HG03108 (cell line): ENCODE results near the gene AXIN1.

Source experiments
- ATAC-seq: cut with Tn5 transposase; IDR thresholded peaks from one replicate; pipeline ENCODE4 v1.9.1; 2021; ENCODE audit warnings: moderate library complexity; ENCODE audit not compliant: unreplicated experiment

The AXIN1 gene

DNA sequence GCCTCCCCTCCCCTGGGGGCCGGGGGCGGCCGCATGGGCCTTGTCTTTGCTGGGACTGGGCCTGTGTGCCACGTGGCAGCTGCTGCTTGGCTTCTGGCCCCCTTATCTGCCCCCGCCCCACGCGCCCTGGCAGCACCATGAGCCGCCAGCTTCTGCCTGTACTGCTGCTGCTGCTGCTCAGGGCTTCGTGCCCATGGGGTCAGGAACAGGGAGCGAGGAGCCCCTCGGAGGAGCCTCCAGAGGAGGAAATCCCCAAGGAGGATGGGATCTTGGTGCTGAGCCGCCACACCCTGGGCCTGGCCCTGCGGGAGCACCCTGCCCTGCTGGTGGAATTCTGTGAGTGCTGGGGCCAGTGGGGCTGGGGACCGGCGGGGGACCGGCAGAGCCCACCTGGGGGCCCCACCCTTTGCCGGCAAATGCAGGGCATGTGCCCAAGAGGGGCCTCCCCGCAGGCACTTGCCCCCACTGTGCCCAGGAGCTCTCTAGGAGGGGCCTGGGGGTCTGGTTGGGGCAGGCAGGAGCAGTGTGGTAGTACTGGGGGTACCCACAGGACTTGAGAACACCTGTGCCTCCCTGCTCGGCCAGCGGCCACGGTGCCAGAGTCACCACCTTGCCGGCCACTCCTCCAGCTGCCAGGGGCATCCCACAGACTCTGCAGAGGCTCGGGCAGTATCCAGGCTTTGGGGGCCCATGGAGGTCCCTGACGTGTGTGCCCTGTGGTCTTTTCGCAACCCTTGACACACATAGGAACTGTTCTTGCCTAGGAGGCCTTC is 69.3 kb downstream of the AXIN1 start, which contains the start of gene PDIA2:
TSS of gene PDIA2 (plus strand) at position 132 of the 773 bp plus-strand sequence. CDS start at position 138, 6 bp downstream.
- ATAC-seq: no peak

DNA sequence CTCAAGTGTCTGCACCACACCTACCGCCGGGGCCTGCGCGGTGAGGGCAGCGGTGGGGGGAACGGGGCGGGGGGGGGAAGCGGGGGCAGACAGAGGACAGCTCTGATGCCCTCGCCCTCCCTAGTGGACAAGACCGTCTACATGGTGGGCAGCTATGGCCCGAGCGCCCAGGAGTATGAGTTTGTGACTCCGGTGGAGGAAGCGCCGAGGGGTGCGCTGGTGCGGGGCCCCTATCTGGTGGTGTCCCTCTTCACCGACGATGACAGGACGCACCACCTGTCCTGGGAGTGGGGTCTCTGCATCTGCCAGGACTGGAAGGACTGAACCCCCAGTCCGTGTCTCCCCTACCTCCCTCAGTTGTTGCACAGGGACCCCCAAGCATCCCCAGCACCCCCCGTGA is 70.0 kb downstream of the AXIN1 start:
- no peak for ATAC-seq

DNA sequence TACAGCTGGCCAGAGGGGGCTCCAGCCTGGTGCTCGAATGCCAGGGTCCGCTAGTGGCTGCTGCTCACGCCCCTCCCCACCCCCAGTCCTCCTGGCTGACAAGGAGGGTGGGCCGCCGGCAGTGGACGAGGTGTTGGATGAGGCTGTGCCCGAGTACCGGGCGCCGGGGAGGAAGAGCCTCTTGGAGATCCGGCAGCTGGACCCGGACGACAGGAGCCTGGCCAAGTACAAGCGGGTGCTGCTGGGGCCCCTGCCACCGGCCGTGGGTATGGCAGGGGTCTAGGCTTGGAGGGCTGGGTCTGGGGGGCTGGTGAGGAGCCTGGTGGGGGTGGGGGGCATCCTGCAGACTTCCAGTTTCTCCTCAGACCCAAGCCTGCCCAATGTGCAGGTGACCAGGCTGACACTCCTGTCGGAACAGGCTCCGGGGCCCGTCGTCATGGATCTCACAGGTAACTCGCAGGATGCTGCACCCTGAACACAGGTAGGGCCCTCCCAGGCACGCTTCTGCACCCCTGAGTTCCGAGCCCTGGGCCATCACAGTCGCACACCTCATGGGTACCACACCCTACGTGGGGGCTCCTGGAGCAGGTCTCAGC is 70.8 kb downstream of the AXIN1 start:
- ATAC-seq: no peak

DNA sequence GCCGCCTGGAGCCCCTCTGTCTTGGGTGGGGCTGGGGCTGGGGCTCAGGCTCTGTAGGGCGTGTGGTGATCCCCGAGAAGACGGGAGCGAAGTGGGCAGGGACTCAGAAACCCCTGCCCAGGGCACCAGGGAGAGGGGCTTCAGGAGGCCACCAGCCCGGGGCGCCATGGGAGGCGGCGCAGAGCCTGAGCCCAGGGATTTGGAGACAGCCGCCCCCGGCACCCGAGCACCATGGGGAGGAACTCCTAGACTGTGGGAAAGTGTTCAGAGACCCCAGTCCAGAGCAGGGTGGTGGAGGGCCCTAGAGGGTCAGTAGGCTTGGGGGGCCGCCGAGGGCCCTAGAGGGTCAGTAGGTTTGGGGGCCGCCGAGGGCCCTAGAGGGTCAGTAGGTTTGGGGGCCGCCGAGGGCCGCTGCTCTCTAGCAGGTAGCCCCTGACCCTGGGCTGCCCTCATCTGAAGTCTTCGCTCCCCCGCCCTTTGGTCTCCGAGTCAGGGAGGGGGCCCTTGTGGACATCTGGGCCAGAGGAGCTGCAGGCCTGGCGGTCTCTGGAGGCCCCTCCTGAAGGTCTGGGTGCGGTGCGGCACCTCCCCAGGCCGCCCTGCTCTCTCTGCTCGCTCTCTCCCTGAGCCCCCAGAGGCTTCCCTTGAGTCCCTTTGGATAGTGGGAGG is 71.4 kb downstream of the AXIN1 start:
- ATAC-seq: no peak

DNA sequence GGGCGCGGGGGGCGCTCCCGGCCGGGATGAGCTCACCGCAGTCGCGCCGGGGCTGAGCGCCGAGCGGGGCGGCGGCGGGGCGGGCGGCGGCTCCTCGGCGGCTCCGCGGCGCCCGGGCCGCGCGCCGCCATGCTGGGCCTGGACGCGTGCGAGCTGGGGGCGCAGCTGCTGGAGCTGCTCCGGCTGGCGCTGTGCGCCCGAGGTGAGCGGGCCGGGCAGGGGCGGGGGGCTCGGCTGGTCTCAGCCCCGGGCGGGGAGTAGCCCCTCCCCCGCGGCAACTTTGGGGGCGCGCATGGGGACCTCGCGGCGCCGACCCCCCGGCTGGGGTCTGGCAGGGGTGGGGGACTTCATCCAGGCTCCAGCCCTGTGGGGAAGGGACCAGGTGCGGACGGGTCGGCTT is 72.0 kb downstream of the AXIN1 start, which contains the start of gene ARHGDIG:
TSS of gene ARHGDIG (plus strand) at position 40 of the 400 bp plus-strand sequence. CDS start at position 130, 90 bp downstream.
- no peak for ATAC-seq

DNA sequence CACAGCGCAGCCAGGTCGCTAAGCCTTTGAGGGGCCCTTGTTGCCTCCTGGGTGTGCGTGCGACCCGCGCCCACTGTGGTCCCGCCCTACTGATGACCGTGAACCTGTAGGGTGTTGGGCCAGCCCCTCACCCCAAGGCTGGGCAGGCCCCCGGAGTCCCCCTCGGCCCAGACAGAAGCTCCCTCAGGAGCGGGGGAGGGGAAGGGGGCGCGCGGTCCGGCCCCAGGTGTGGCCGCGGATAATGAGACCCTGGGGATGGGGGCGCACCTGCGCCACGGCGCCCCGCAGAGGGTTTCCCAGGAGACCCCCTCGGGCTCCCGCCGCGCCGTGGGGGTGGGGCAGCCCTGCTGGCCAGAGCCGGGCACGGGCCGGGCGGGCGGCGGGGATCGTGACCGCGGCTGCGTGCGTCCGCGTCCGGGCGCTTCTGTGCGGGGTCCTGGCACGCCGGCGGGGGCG is 72.5 kb downstream of the AXIN1 start:
- no peak for ATAC-seq

DNA sequence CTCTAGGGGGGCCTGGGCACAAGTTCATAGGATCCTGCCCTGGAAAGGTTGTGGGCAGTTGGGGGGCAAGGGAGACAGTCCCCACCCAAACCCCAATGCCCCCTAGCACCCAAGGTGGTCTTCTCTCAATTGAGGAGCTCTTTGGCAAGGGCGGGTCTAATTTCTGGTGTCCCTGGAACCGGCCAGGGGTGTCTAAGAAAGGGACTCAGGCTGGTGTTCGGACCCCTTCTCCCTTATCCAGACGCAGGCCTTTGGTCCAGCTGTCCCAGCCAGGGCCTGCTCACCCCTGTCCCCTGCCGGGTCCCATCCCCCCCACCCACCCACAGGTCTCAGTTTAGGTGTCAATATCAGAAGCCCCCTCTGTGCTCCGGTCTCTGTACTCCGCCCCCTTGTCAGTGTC is 73.0 kb downstream of the AXIN1 start:
- ATAC-seq: no peak

DNA sequence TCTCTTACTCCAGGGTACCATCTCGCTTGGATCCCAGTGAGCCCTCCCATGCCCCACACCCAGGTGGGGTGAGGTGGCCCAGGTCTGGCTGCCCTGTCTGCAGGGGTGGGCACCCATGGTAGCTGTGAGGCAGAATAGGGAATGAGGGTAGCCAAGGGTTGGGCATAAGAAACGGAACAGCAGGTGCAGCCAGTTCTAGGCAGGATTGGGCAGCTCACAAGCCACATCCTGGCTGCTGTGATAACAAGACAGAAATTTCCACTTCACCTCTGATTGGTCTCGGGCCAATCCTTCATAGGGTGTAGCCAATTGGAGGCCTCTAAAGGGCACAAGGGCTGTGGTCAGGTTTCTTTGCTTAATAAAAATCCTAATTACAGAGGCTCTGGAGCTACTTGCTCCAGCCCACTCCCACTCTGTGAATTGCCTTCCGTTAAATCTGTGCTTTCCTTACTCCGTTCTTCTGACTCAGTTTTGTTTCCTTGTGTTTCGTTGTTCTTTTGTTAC is 73.6 kb downstream of the AXIN1 start:
- no peak for ATAC-seq

DNA sequence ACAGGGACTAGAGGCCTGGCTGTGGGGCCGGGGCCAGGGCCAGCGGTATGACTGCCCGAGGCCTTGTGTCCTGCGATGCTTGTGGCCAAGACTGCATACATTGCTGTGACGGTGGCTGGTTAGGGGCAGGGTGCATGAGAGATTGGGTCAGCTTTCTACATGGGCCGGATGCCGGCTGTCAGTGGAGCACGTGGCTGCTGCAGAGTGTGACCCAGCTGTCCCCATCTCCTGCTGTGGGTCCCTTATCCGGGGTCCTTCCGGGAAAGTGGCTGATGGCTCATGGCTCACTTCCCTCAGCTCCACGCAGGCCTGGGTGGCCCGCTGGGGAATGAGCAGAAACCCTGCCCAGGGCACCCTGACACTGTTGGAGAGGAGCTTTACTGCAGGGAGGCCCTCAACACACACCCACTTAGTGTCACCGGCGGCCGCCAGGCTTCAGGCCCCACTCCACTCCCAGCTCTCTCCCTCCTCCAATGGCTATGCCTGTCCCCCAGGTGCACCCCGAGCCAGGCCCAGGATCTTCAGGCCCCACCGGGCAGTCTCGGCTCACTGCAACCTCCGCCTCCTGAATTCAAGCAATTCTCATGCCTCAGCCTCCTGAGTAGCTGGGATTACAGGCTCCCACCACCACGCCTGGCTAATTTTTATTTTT is 76.0 kb downstream of the AXIN1 start:
- ATAC-seq: no peak

DNA sequence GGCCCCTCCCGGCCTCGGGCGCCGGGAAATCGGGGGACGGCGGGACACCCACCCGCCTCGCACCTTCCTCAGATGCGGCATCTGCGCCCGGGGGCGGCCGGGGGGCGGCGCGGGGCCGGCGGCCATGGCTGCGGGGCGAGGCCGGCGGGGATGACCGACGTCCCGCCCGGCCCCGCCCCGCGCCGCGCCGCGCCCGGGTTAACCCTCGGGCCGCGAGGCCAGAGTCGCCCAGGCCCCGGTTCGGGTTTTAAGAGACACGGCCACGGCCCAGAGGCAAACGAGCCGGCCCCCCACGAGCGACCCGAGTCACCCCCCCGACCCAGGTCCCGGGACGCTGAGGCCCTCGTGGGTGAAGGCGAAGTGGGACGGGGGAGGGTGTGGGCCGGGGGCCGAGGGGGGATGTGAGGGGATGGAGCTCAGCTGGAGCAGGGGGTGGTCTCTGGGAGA is 76.7 kb downstream of the AXIN1 start, which contains the start of gene RGS11:
TSS of gene RGS11 (minus strand) at position 159 of the 447 bp plus-strand sequence. CDS start at position 126, 33 bp downstream.
- no peak for ATAC-seq

DNA sequence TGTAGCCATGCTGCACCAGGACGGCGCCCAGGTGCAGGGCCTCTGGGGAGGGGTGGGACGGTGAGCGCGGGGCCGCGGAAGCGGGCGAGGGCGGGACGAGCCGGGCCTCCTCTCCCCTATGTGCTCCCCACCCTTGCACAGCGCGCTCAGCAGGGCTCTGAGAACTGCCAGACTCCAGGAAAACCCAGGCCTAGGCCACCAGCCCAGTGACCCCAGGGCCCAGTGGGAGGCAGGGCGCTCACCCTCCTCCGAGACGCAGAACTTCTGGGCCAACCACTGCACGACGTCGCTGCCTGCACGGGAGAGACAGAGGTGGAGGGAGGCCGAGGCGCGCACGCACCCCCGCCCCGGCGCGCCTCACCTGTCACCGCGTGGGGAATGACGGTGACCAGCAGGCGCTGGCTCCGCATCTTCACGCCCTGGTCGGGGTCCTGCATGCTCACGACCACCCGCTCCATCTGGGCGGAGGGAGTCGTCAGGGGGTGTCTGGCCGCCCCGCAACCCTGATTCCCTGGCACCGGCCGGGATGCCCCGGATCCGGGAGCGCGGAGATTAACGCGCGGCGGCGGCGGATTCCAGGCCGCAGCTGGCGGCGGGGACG is 77.4 kb downstream of the AXIN1 start:
- no peak for ATAC-seq

DNA sequence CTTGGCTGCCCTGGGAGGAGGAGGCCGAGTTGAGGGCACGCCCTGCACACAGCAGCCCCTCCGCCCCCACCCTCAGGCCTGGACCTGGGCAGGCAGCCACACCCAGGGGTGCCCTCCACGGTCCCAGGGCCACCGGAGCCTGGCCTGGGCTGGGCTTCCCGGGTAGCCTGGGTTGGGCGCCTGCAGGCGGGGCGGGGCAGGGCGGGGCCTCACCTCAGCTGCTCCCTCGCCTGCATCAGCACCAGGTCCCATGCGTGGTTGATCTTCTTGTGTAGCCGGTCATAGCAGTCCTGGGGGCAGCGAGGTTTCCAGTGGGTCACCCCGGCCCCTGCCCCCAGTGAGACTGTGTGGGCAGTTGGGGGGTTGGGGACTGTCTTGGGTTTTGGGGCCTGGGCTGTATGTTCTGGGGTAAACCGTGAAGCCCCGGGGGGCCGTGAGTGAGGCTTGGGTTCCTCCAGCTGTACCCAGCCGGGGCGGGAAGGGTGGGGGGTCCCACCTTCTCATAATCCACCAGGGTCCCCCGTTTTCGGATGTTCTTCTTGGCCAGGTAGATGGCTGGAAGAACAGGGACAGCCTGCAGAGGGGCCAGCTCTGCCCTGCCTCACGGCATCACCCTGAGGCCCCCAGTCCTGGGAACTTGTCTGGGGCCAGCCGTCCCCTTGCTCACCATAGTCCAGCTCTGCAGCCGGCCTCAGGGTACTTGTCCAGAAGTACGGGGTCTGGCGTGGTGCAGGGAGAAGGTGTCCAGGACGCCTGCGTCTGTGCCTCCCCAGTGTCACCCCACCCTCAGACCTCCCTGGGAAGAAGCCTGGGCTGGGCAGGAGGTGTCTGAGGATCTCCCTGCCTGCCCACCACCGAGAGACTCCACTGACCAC is 78.7 kb downstream of the AXIN1 start:
- no peak for ATAC-seq

DNA sequence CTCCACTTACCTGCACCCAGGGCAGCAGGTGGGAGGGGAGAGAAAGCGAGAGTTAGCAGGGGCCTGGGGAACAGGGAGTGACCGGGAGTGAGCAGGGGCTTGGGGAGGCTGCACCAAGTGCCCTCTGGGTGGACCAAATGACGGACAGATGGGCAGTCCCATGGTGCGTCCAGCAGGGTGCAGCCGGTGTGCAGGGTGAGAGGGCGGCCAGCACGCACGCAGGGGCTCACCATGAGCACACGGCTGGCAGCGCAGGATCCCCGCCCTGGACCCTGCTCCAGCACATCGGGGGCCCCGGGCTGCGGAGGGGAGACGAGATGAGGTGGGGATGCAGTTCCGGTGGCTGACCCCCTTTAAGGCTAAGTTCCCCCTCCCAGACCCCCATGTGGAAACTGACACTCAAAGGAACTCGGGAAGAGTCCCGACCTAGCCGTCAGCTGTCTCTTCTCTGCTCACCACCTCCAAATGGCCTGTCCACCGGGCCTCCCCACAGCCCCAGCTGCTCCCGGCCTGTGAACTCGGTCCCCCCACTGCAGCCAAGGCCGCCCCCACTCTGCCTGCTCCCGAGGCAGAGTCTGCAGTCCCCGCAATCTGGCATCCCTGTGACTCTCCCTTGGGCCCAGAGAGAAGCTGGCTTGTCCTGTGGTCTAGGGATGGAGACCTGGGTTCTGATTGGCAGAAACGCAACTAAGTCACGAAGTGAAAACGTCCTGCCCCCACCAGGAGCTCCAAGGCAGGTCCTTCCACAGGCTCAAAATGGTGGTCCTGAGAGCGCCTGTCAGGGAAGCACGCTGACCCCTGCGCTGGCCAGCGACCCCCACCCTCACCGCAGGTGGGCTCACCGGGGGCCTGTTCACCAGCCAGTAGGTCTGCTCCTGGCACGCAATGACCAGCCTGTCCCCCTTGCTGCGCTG is 79.6 kb downstream of the AXIN1 start:
- no peak for ATAC-seq

DNA sequence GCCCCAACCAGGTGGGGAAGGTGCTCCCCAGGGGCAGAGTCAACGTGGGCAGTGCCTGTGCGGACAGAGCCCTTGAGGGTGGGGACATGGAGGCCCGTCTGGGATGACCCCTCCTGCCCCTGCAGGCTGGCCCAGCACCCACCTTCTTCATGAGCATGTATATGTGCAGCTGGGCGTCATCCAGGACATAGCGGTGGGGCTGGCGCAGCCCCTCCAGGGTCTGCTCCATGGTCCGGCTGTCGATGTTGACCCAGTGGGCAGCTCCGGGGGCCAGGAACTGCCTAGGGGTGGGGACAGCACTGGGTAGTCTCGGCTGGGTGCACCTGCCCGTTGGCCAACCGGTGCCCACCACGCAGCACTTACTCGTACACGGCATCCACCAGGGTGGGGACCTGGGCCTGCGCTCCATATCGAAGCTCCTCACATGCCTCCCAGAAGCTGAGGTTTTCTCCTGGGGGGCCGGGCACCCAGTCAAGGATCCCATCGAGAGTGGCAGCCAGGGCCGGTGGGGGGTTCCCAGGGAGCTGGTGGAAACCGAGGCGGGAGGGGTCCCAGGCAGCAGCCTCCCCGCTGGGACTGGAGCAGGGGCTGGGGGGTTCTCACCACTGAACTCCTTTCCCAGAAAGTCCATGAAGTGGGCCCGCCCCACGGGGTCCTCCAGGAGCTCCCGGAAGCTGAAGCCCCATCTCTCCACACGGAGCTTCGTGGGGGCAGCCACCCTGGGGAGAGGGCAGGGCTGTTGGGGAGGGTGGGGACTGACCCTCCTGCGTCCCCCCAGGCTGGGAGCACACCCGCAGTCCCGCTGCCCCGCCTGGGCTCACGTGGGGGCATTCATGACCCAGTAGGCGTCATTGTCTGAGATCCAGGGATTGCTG is 81.9 kb downstream of the AXIN1 start:
- ATAC-seq: no peak

DNA sequence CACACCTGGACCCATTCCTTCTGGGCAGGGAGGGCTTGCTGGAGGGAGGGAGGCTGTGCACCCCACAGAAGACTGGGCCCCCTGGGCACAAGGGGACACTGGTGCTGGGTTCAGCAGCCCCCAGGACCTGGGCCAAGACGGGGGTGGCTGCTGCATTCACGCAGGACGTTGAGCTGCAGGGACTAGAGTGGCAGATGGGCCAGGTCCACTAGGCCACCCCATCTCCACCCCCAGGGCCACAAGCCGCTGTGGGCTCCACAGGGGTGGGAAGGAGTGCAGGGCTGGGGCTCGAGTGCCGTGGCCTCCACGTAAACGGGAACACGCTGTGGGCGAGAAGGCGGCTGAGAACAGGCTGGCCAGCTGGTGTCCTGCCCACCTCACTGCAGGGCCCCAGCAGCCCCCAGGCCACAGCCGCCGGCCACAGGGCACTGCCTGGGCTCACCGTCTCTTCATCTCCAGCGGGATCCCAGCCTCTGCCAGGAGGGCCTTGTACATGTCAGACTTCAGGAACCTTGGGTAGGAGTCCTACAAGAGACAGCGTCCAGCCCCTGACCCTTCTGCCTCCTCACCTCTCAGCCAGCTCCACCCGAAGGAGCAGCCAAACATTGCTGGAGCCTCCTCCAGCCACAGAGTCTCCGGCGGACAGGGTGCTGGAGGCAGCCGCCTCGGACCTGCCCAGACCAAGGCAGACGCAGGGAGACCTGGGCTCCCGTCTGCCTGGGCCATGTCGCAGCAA is 83.3 kb downstream of the AXIN1 start:
- no peak for ATAC-seq

DNA sequence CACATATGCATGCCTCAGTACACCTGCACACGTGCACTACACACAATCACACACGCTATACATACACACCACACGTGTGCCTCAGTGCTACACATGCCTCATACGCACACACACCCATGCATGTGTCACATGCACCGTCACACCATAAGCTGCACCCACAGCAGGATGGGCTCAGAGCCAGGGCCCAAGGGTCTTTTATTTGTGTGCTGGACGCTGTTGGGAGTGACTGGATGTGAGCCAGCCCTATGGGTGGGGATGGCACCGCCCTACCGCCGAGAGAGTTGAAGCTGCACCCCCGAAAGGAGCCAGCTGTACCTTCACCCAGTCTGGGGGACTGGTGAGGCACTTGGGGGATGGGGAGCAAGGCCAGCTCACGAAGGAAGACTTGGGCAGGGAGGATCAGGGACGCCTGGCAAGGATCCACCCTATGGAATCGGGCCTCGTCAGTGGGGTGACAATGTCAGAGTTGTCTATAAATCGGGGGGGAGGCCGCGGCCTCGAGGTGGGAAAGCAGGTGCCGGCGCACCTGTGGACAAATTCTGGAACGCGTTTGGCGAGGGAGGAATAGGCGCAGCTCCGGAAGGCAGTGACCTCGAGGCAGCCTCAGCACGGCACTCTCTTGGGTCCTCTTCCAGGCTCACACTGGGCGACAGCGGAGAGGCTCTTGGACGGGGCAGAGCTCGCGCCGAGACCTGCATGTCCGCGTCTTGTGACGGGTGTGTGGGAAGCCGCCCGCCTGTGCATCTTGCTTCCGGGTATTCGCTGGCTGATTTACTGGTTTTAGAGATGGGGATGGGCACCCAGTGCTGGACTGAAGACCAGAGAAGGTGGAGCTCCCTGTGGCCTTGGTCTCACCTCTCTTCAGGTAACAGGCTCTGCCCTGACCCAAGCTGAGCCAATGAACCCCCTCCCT is 84.1 kb downstream of the AXIN1 start:
- no peak for ATAC-seq
